ENCODE results near the gene GALNT8.

- TF ChIP-seq CTCF (conservative IDR thresholded peaks at IDR 0.05; ENCODE audit: low read depth, low read length) (no peak), EZH2 (IDR thresholded peaks at IDR 0.05; ENCODE audit: low read length, unreplicated experiment) (no peak), EZH2phosphoT487 (IDR thresholded peaks at IDR 0.05; ENCODE audit: borderline replicate concordance, low read length) (no peak)
These were observed 66.6 kb downstream of the GALNT8 start for GRCh38 chr12:4786795-4787194.

All from PC-3 (cell line).